NCI-H2227 (cell line): ENCODE results near the gene CNOT8.
A peak's percentile ranks its signal among the peaks of the same experiment; 100 is the strongest.
"Not testable (repeated sequence)": the region's sequence is repeated elsewhere in the genome, so short reads cannot be mapped to it uniquely, and the experiment has no call there.

Experiments used
- DNase-seq: peaks from one replicate; lab custom pipeline; 2025; ENCODE audit not compliant: unreplicated experiment; lab: John Stamatoyannopoulos, UW

Gene CNOT8

DNA sequence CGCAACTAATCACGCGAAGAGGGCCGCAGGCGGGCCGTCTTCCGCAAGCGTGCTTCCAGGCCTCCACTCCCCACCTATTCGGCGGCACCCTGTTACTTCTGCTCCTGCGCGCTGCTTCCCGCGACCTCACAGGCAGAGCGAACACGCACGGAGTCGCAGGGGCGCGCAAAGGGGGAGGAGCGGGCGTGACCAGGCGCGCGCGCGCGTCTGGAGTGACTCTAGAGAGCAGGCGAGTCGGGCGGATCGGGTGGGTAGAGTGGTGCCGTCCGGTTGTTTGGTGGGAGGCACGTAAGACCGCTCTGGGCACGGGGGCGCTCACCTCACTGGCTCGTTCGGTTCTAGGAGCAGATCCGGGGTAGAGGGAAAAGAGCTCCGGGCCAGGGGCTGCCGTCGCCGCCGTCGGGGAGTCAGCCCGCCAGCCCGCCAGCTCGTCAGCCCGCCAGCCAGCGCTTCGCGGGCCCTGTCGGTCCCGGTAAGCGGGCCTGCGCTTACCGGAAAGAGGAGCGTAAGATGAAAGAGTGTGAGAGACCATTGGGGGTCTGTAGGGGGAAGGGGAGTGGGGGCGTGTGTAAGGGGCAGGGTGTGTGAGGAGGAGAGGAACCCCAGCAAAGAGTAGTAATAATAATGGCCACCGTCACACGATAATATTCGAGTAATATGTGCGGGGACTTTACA is at the start of gene CNOT8:
Gene CNOT8, plus strand, starts transcription at position 331 of the 675 bp plus-strand sequence. CDS start 4,652 bp downstream, outside the sequence.
- peak; percentile 97 for DNase-seq

DNA sequence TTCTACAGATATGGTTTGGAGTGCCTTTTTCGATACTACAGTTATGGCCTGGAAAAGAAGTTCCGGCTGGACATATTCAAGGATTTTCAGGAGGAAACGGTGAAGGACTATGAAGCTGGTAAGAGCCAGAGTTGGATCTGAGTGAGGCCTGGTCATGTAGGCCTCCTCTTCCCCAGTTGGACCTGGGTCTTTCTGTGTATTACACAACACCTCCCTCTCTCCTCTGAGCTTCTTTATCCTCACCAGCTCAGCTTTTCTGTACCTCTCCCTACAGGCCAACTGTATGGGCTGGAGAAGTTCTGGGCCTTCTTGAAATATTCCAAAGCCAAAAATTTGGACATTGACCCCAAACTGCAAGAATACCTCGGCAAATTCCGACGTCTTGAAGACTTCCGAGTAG is 47.2 kb upstream of the CNOT8 start:
- no peak for DNase-seq

GRCh38 chr5:154811653-154812465 is 46.6 kb upstream of the CNOT8 start:
- DNase-seq = peak; percentile 23

GRCh38 chr5:154813158-154813557 is 45.3 kb upstream of the CNOT8 start:
- DNase-seq = no peak

GRCh38 chr5:154813736-154814135 is 44.7 kb upstream of the CNOT8 start:
- no peak for DNase-seq

GRCh38 chr5:154815025-154815424 is 43.4 kb upstream of the CNOT8 start:
- no peak for DNase-seq

GRCh38 chr5:154815684-154816247 is 42.7 kb upstream of the CNOT8 start:
- DNase-seq = no peak

GRCh38 chr5:154816891-154817492 is 41.4 kb upstream of the CNOT8 start:
- no peak for DNase-seq

DNA sequence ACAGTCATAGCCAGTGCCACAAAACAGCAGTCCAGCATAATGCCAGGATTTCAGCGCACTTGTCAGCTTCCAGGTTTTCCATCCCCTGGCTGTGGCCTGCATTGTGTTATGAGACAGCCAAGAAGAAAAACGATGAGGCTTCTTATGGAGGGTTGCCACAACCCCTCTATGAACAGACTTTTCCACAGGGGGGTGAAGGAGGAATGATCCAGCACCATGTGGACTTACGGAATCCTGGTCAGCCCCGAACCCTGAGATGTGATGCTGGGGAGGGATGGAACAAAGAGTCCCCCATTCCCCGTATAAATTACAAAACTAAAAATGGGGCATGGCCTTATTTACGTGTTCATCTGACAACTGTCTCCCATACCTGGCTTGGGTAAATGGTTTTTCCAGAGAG is 40.6 kb upstream of the CNOT8 start:
- no peak for DNase-seq

DNA sequence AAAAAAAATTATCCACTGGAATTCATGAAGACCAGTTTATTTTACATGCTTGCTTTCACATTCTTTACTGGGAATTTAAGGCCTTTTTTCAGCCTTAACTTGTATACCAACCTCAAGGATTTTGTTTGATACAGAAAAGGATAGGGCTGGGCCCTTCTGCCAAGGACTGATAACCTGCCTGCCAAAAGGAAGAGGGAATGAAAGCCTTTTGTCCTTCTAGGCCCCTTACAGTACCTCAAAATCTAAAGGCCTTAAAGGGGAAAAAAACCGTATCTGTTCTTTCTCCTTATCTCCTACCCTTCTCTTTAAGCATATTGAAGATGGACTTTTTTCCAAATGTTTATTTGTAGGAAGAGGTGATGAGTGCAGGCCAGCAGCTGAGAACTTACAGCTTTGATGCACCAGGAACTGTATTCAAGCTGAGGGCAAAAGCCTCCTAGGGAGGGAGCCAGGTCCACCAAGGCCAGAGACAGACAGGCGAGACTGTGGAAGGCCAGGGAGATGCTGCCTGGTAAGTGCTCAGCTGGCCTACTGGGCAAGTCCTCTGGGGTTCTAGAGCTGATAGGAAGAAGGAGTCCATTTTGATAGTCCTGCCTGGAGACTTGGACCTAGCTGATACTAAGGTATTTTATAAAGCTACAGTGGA is 39.8 kb upstream of the CNOT8 start:
- no peak for DNase-seq

GRCh38 chr5:154819546-154819945 is 38.9 kb upstream of the CNOT8 start:
- DNase-seq = no peak

DNA sequence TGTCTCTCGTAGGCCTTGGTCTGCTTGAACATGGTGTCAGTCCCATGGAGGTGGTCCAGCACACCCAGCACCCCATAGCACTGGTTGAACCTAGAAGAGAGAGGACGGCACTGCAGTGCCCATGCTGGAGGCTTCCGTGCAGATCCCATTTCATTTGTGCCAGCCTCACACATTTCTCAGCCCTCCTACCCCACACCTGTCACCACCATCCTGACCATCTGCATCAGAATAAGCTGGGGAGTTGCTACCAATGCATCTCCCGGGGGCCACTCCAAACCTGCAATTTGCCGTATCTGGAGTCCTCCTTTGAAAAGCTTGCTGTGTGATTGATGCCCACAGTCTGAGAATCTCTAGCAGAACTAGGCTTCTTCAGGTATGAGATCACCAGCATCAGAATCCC is 38.0 kb upstream of the CNOT8 start:
- DNase-seq = no peak

GRCh38 chr5:154822896-154823295 is 35.5 kb upstream of the CNOT8 start:
- not testable (repeated sequence) for DNase-seq

DNA sequence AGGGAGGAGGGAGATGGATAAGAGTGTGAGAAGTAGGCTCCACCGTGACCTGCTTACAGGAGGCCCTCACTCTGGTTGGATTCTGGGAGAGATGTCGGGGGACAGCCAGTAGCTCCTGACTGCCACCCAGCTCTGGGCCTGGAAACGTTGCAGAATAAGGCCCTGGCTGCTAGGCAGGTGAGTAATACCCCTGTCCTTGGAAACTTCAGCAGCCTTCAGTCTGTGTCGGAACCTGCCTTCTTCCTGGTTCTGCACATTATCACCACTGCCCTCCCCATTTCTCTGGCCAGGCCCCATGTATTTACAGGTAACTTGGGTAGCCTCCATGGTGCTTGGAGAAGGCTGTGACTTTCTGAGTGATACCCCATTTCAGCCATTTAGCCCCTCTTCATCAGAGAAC is 34.8 kb upstream of the CNOT8 start:
- no peak for DNase-seq

GRCh38 chr5:154824070-154824469 is 34.4 kb upstream of the CNOT8 start:
- no peak for DNase-seq

DNA sequence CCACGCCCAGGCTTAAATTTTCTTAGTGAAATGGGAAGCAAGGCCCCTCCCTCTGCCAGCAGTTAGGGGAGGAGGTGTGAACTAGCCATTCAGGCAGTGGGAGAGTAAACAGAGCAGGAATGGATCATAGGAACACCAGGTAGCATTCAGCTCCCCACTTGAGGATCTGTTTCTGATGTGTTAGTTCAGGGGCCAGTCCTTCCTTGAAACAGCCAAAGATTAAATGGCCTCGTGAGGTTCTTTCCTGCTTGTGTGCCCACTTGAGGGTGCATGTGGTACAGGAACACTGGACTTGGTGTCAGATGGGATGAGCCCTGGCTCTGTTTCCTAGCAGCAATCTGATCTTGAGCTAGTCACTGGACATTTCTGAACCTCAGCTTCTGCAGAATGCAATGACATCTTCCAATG is 29.2 kb upstream of the CNOT8 start:
- no peak for DNase-seq

GRCh38 chr5:154829589-154830218 is 28.7 kb upstream of the CNOT8 start:
- no peak for DNase-seq

GRCh38 chr5:154830219-154830595 is 28.2 kb upstream of the CNOT8 start:
- no peak for DNase-seq

GRCh38 chr5:154830596-154830995 is 27.8 kb upstream of the CNOT8 start:
- no peak for DNase-seq

DNA sequence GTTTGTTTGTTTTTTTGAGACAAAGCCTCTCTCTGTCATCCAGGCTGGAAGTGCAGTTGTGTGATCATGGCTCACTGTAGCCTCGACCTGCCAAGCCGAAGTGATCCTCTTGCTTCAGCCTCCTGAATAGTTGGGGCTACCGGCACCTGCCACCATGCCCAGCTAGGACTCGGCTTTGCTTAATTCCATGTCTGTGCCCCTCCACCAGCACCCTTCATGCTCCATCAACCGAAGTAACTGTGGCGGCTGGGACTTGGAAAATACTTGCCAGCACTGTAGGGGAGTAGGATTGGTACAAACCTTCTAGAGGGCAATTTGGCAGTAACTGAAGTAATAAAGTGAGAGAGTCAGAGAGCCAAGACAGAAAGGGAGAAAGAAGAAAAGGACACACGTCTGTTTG is 27.0 kb upstream of the CNOT8 start:
- no peak for DNase-seq

- DNase-seq = not testable (repeated sequence)
These were observed 25.6 kb upstream of the CNOT8 start for GRCh38 chr5:154832804-154833203.
